Mucosa of descending colon (tissue), 3 donors: Measurements from ENCODE around the gene HSD3B2. TPM values are rescaled to one million over a fixed set of nuclear protein-coding genes. Genes with fewer than 3 reads are reported as not detected.

Experiments used
- ATAC-seq: fragments of 200-7000 bp; cut with Tn5 transposase; one replicate; pipeline ENCODE4 v1.9.1; 2020; ENCODE audit warnings: mild to moderate bottlenecking, moderate library complexity
- DNase-seq, 3 donors: peaks; one replicate each; pipeline ENCODE4 v3.0.0-alpha.2; 2020
- H3K36me3 ChIP-seq: fragments of 200-600 bp; one replicate; pipeline ENCODE4 v1.8.0; 2021; ENCODE audit warnings: low read depth, mild to moderate bottlenecking
- H3K4me1 ChIP-seq: fragments of 200-600 bp; one replicate; pipeline ENCODE4 v1.8.0; 2021; ENCODE audit warnings: low read depth, mild to moderate bottlenecking
- H3K4me3 ChIP-seq: fragments of 200-600 bp; one replicate; pipeline ENCODE4 v1.8.0; 2021; ENCODE audit warnings: mild to moderate bottlenecking
- H3K9me3 ChIP-seq: fragments of 200-600 bp; one replicate; pipeline ENCODE4 v1.8.0; 2021; ENCODE audit warnings: mild to moderate bottlenecking
- CTCF ChIP-seq: fragments of 200-600 bp; IDR thresholded peaks from one replicate; pipeline ENCODE4 v1.8.0; 2022; ENCODE audit warnings: antibody characterized with exemption, mild to moderate bottlenecking
- intact Hi-C, 2 donors: fragments of 100-400 bp; cut with DNase I in 1 of 2; cut with micrococcal nuclease in 1 of 2; formaldehyde crosslinking; loops; one replicate each; pipeline versions ENCODE4 v1.11.0 to v1.11.1; 2022; cut with DNase I, micrococcal nuclease
- total RNA-seq, 3 donors: library from RNA; stranded (reverse); fragmentation: NEBNext Ultra II Directional in 2 of 3; extraction: Animal tissue kit (Norgen Biotek cat#: 25700) in 2 of 3; gene quantifications; one replicate each; pipeline versions ENCODE4 v1.2.1 to v1.2.4, GENCODE V29; 2021 to 2023
- donor health status: DM: no; HTN: no; CAD: no; lungs with moderate emphysema.
- donor health status: DM: no; HTN: no; CAD: no.
- donor health status: DM: no; HTN: yes; CAD: no.

The HSD3B2 gene
- total RNA-seq, 3 donors from 2014 or later, result 2.3 to 14.7 (median 4.1) TPM

- no peak for TF ChIP-seq CTCF
These were observed 16.9 kb downstream of the HSD3B2 start for GRCh38 chr1:119431836-119432235.

GRCh38 chr1:119435052-119435451, 20.1 kb downstream of the HSD3B2 start:
- no peak for ATAC-seq
- H3K4me1 ChIP-seq, result no peaks in the 10 kb centered on the region
- H3K9me3 ChIP-seq, result no peaks in the 10 kb centered on the region
- no peaks in the 10 kb centered on the region for H3K36me3 ChIP-seq
- intact Hi-C loops, result no loop called here
- DNase-seq, result no peak
- H3K4me3 ChIP-seq, result no peak overlapping the region
- TF ChIP-seq CTCF, result no peak

More at GRCh38 chr1:119431836-119432235, 16.9 kb downstream of the HSD3B2 start:
- Histone ChIP-seq H3K36me3 (no peaks in the 10 kb centered on the region), H3K4me3 (no peak overlapping the region), H3K4me1 (no peaks in the 10 kb centered on the region), H3K9me3 (no peaks in the 10 kb centered on the region)
- ATAC-seq (no peak), DNase-seq (no peak)
- intact Hi-C loops, result no loop called here

- no peak for TF ChIP-seq CTCF
- H3K4me3 ChIP-seq, result no peak overlapping the region
- no peaks in the 10 kb centered on the region for H3K4me1 ChIP-seq
- intact Hi-C loops, result no loop called here
- no peaks in the 10 kb centered on the region for H3K36me3 ChIP-seq
- DNase-seq, result no peak
- no peak for ATAC-seq
- H3K9me3 ChIP-seq, result no peaks in the 10 kb centered on the region
These were observed 23.8 kb downstream of the HSD3B2 start for GRCh38 chr1:119438761-119439160.

GRCh38 chr1:119440721-119441307, 25.9 kb downstream of the HSD3B2 start:
- intact Hi-C loops, result no loop called here
- Histone ChIP-seq H3K4me3 (no peak overlapping the region), H3K4me1 (no peaks in the 10 kb centered on the region), H3K36me3 (no peaks in the 10 kb centered on the region), H3K9me3 (no peaks in the 10 kb centered on the region)
- no peak for ATAC-seq
- DNase-seq, result no peak
- no peak for TF ChIP-seq CTCF

GRCh38 chr1:119442756-119443155, 27.8 kb downstream of the HSD3B2 start:
- no peaks in the 10 kb centered on the region for H3K4me1 ChIP-seq
- H3K36me3 ChIP-seq, result no peaks in the 10 kb centered on the region
- no peak for TF ChIP-seq CTCF
- intact Hi-C loops, result no loop called here
- H3K4me3 ChIP-seq, result no peak overlapping the region
- DNase-seq (no peak), ATAC-seq (no peak)
- H3K9me3 ChIP-seq, result no peaks in the 10 kb centered on the region

DNA sequence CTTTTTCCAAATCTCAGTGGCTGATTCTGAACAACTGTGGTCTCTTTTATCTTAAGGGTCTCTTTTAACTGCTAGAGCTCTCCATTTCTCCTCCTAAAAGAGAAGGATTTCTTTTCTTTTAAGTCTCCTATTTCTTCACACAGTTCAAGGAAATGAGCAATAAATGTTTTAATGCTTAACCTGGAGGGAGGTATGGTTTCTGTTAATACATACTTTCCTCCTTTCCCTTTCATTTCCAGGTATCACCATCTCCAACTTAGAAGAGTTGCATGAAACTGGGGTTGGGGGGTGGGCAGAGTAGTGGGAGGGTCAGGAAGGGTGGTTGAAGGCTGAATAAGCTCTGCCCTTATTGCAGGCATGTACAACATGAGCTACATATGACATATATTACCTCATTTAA, 31.4 kb downstream of the HSD3B2 start:
- no peak for ATAC-seq
- Histone ChIP-seq H3K36me3 (no peaks in the 10 kb centered on the region), H3K4me3 (no peak overlapping the region), H3K9me3 (no peaks in the 10 kb centered on the region), H3K4me1 (no peaks in the 10 kb centered on the region)
- no peak for DNase-seq
- intact Hi-C loops, result no loop called here
- no peak for TF ChIP-seq CTCF
